Activated CD4-positive, alpha-beta memory T cell treated with anti-CD3 and anti-CD28 coated beads for 36 hours (primary cell): ENCODE data around the gene TBC1D2. TPM values are rescaled to one million over a fixed set of nuclear protein-coding genes. Genes with fewer than 3 reads are reported as not detected.

Experiments used
- CTCF ChIA-PET: fragments of 350-600 bp; sonication (Branson Sonifier 250); formaldehyde crosslinking; loops from one replicate; lab custom pipeline; 2021; ENCODE audit warnings: antibody characterized with exemption, inconsistent platforms; lab: Charles Lee
- POLR2A ChIA-PET: fragments of 350-600 bp; sonication (Branson Sonifier 250); formaldehyde crosslinking; loops from one replicate; lab custom pipeline; 2021; ENCODE audit warnings: antibody characterized with exemption; lab: Charles Lee
- DNase-seq: peaks from one replicate; pipeline ENCODE4 v3.0.0-alpha.2; 2020
- H3K27ac Mint-ChIP-seq: one replicate; pipeline ENCODE4 v1.8.0; 2021; ENCODE audit warnings: mixed read lengths
- H3K27me3 Mint-ChIP-seq: one replicate; pipeline ENCODE4 v1.8.0; 2021; ENCODE audit warnings: mixed read lengths
- H3K36me3 Mint-ChIP-seq: one replicate; pipeline ENCODE4 v1.8.0; 2021; ENCODE audit warnings: mixed read lengths
- H3K4me1 Mint-ChIP-seq: one replicate; pipeline ENCODE4 v1.8.0; 2021; ENCODE audit warnings: low read depth, mixed read lengths
- H3K4me3 Mint-ChIP-seq: one replicate; pipeline ENCODE4 v1.8.0; 2021; ENCODE audit warnings: mild to moderate bottlenecking, mixed read lengths
- H3K9me3 Mint-ChIP-seq: one replicate; pipeline ENCODE4 v1.8.0; 2021; ENCODE audit warnings: mixed read lengths
- intact Hi-C: fragments of 100-400 bp; cut with micrococcal nuclease; formaldehyde crosslinking; loops from one replicate; pipeline ENCODE4 v1.15.1; 2023
- total RNA-seq, 2 experiments: library from RNA; stranded (reverse); gene quantifications; one replicate each; pipeline ENCODE4 v1.2.3, GENCODE V29; 2021

The TBC1D2 gene
- total RNA-seq, 2 experiments from 2014 or later: 5.2 to 5.3 TPM

DNA sequence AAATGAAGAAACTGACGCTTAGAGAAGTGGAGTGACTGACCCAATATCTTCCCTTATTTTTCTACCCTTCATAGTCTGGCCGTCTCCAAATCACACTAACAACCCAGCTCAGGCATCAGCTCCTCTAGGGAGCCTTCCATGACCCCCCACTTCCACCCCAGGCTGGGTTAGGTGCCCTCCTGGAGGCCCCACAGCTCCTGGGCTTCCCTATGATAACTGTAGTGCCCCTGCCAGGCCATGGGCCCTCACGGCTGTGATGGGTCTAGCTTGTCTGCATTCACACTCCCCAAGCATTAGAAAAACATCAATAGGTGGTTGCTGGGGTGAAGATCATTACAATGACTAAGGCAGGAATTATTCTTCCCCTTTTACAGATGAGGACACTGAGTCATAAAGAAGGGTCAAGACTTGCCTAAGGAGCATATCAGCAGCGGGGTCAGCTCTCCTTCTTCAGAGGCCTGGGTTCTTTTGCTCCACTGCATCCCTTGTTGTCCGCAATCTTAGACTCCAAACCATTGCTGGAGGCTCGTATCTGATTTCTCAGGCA is 70.4 kb downstream of the TBC1D2 start:
- Mint-ChIP-seq H3K4me1 (peaks cover 25% of the 10 kb centered on the region), H3K27me3 (no peaks in the 10 kb centered on the region), H3K27ac (no peak overlapping the region), H3K9me3 (no peaks in the 10 kb centered on the region), H3K36me3 (no peaks in the 10 kb centered on the region), H3K4me3 (no peak overlapping the region)
- no peak for DNase-seq
- CTCF ChIA-PET: no interaction called here
- POLR2A ChIA-PET: no interaction called here
- intact Hi-C loops: no loop called here

DNA sequence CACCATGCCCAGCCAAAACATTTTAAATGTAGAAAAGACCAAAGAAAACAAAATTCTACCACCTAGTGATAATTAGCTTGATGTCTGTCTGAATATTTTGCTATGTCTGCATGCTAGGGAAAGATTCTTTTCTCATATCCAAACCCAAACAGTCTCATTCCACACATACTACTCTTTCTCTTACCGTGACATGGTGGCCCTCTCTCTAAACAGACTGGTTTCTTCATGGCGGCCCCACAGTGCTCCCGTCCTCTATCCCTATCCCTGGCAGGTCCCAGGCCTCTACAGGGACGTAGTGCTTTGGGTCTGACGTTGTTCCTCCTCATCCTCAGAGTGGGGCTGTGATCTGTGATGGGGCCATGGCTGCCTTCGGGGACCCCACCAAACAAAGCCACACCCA is 71.1 kb downstream of the TBC1D2 start:
- peaks cover 25% of the 10 kb centered on the region for H3K4me1 Mint-ChIP-seq
- POLR2A ChIA-PET: no interaction called here

DNA sequence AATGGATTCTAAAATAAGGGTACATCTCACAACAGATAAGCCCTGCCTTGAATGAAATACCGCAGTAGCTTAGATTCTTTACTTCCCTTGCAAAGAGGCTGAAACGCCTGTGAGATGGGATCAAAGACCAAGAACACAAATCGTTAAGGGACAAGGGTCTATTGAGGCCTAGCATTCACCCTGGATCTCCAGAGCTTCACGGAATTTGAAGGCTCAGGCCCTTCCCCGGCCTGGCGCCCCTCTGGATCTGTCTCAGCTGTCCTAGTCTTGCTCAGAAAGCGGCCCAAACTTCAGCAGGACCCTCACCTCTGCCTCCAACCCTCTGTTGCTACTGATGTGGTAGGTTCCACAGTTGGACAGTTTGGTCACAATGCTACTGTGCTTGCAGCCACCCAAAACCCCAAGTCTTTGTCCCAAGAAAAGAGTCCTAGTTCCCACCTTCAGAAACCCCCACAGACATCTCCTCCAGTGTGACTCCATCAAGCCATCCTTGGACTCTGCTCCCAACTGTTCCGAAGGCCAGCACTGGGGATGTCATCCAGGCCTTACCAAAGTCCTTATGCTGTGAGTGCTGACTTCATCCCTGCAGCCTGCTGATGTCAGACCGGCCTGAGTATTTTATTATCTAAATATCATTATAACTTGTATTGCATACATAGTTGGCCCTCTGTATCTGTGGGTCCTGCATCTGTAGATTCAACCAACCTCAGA is 72.4 kb downstream of the TBC1D2 start:
- CTCF ChIA-PET: interaction anchor here (0.9 kb wide), 1 partner anchor 9 kb away, joined by 3 read pairs; the partner anchor contains the start of gene CORO2A
- no peak overlapping the region for H3K4me3 Mint-ChIP-seq
- POLR2A ChIA-PET: interaction anchor here (0.7 kb wide), 1 partner anchor 15 kb away, joined by 3 read pairs; no protein-coding TSS in a partner anchor
- peaks cover 20% of the 10 kb centered on the region for H3K4me1 Mint-ChIP-seq
- H3K36me3 Mint-ChIP-seq: no peaks in the 10 kb centered on the region
- H3K9me3 Mint-ChIP-seq: no peaks in the 10 kb centered on the region
- no peak overlapping the region for H3K27ac Mint-ChIP-seq
- intact Hi-C loops: no loop called here
- no peaks in the 10 kb centered on the region for H3K27me3 Mint-ChIP-seq
- no peak for DNase-seq

More for the DNA sequence above, 71.1 kb downstream of the TBC1D2 start:
- no peaks in the 10 kb centered on the region for H3K9me3 Mint-ChIP-seq
- intact Hi-C loops: no loop called here
- no peak overlapping the region for H3K4me3 Mint-ChIP-seq
- CTCF ChIA-PET: no interaction called here
- no peak for DNase-seq
- H3K27ac Mint-ChIP-seq: no peak overlapping the region
- H3K36me3 Mint-ChIP-seq: no peaks in the 10 kb centered on the region
- H3K27me3 Mint-ChIP-seq: no peaks in the 10 kb centered on the region

DNA sequence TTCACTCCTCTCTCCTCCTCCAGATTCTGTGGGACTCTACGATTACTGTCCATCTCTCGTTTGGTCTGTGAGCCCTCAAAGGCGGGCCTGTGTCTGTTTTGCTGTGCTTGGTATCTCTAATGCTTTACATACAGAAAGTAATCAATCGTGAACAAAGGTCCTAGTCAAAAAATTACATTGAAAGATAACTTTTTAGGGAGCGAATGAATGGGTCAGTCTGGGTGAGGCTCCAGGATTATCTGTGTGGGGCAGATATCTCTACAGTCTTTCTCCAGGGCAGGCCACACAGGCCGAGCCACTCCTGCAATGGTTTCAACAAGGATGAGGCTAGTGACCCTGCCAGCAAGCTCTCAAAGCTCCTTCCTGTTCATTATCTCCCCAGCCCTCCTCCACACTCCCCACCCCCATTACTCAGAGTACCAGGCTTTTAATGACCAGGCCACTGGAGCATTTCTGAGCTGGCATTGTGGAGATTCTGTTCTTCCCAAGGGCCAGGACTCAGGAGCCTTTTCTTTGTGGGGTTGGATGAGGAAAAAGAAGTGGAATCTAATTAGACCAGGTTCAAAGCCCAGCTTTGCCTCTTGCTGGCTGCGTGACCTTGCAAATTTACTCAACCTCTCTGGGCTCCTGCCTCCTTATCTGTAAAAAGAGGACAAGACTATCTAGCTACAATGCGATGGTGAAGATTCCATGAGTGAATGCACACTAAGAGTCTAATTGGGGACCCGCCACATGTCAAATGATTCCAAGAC is 73.2 kb downstream of the TBC1D2 start:
- intact Hi-C loops: no loop called here
- Mint-ChIP-seq H3K9me3 (no peaks in the 10 kb centered on the region), H3K4me1 (peaks cover 20% of the 10 kb centered on the region), H3K27me3 (no peaks in the 10 kb centered on the region), H3K27ac (no peak overlapping the region), H3K4me3 (no peak overlapping the region), H3K36me3 (no peaks in the 10 kb centered on the region)
- DNase-seq: no peak
- ChIA-PET POLR2A (interaction anchor here (0.7 kb wide), 1 partner anchor 14 kb away, joined by 3 read pairs; no protein-coding TSS in a partner anchor), CTCF (interaction anchor here (0.9 kb wide), 1 partner anchor 10 kb away, joined by 3 read pairs; the partner anchor contains the start of gene CORO2A)

DNA sequence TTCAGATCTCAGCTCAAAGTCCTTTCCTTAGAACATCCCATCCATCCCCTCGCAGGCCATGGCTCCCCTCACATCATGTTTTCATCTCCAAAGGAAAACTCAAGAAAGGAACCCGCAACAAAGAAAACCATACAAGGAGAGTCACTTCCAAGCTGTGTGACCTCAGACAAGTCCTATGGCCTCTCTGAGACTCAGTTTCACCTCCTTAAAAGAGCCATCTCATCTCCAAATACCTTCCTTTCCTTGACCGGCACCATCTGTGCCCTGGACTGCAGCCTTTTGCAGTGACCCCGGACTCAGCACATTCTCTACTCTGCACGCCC is 73.7 kb downstream of the TBC1D2 start:
- POLR2A ChIA-PET: no interaction called here
- no peaks in the 10 kb centered on the region for H3K36me3 Mint-ChIP-seq
- CTCF ChIA-PET: interaction anchor here (0.9 kb wide), 1 partner anchor 10 kb away, joined by 3 read pairs; the partner anchor contains the start of gene CORO2A
- no peaks in the 10 kb centered on the region for H3K9me3 Mint-ChIP-seq
- H3K4me1 Mint-ChIP-seq: peaks cover 20% of the 10 kb centered on the region
- H3K27ac Mint-ChIP-seq: no peak overlapping the region
- no peak for DNase-seq
- H3K27me3 Mint-ChIP-seq: no peaks in the 10 kb centered on the region
- H3K4me3 Mint-ChIP-seq: no peak overlapping the region
- intact Hi-C loops: no loop called here

DNA sequence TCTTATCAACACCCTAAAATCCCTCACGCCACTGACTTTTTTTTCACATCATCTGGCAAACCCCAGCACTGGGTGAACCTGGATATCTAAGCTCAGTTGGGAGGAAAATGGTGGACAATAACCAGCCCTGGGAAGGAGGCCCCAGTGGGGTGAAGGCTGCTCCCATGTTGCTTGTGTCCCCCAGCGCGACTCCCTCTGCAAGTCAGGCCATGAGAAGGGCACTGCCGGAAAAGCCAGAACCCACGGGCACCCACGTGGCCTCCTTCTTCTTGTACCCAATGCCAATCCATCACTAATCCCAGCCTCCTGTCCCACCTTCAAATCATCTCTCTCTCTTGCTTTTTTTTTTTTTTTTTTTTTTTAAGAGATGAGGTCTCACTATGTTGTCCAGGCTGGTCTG is 74.5 kb downstream of the TBC1D2 start:
- POLR2A ChIA-PET: no interaction called here
- Mint-ChIP-seq H3K9me3 (no peaks in the 10 kb centered on the region), H3K4me1 (peaks cover 24% of the 10 kb centered on the region), H3K27me3 (no peaks in the 10 kb centered on the region), H3K4me3 (no peak overlapping the region), H3K27ac (no peak overlapping the region), H3K36me3 (no peaks in the 10 kb centered on the region)
- CTCF ChIA-PET: no interaction called here
- intact Hi-C loops: no loop called here
- DNase-seq: no peak

DNA sequence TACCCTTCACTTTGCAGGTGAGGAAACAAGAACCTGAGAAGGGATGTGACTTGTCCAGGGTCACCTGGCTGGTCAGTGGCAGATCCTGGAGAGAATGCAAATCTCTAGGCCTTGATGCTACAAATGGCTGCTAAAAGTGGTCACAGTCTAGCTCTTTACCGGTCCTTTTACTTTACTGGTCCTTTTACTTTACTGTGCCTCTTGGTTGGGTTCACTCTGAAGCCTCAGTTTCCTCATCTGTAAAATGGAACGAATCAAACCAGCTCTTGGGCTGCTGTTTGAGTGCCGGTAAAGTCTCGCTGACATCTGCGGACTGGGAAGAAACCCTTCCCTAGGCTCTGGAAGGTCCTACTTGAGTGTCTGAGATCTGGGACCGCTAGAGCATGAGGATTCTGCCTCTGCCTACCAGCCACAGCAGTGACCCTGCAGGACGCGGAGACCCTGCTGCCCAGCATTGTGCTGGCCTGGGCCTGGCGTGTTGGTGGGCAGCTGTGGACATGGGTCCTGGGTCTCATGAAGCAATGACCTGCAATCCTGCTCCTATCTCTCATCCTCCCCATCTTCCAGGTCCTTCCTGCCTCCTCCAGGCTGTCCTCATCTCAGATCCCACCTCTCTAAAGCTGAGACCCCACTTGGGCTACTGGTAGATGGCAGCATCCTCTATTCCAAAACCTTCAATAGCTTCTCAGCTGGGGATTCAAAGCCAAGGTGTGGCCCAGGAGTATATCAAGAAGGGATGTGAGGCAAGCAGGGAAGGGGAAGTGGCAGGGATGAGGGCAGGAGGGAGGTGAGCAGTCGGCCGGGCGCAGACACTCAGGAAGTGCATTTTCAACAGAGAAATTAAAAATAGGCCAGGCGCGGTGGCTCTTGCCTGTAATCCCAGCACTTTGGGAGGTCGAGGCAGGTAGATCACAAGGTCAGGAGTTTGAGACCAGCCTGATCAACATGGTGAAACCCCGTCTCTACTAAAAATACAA is 76.3 kb downstream of the TBC1D2 start:
- Mint-ChIP-seq H3K4me3 (no peak overlapping the region), H3K9me3 (no peaks in the 10 kb centered on the region), H3K4me1 (peaks cover 28% of the 10 kb centered on the region), H3K36me3 (no peaks in the 10 kb centered on the region), H3K27me3 (no peaks in the 10 kb centered on the region), H3K27ac (no peak overlapping the region)
- intact Hi-C loops: no loop called here
- CTCF ChIA-PET: interaction anchor here (1.0 kb wide), 1 partner anchor 104 kb away, joined by 3 read pairs; no protein-coding TSS in a partner anchor
- POLR2A ChIA-PET: no interaction called here
- no peak for DNase-seq

DNA sequence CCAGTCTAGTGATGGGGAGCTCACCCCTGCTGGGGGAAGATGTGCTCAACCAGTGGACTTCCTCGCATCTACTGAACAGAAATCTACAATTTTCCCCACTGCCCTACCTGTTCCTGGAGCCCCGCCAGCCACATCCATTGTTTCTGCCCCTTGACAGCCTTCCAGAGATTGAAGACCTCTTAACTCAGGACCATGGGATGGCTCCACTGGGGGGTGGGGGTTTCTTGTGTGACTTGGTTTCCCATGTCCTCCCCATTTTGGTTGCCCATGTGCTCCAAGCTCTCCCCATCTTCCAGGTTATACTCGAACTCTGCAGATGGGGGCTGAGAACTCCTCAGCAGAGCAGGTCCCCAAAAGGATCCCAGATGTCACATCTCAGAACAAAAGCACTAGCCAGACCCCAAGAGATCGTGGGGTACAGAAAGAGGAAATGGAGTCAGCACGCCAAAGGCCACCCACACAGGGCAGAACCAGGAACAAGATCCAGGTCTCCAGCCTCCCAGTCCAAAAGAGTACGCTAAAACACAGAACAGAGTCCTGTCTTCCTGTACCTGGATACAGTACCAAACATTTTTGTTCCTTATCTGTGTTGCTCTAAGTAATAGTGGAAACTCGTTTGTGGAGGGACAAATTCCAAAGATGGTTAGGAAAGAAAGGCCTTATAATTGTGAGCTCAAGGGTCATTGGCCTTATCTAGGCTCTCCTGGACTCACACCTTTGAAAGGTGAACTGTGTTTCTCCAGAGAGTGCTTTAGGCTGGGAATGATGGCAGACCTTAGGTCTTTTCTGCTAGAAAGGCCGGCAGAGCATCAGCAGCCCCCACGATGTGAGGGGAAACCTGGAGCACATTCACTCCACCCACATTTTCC is 78.8 kb downstream of the TBC1D2 start:
- Mint-ChIP-seq H3K4me3 (no peak overlapping the region), H3K9me3 (no peaks in the 10 kb centered on the region), H3K27me3 (no peaks in the 10 kb centered on the region), H3K27ac (no peak overlapping the region), H3K36me3 (no peaks in the 10 kb centered on the region), H3K4me1 (peaks cover 22% of the 10 kb centered on the region)
- CTCF ChIA-PET: interaction anchor here (0.9 kb wide), 1 partner anchor 15 kb away, joined by 4 read pairs; the partner anchor contains the start of gene CORO2A
- POLR2A ChIA-PET: interaction anchor here (1.3 kb wide), 1 partner anchor 11 kb away, joined by 3 read pairs; no protein-coding TSS in a partner anchor
- intact Hi-C loops: no loop called here
- no peak for DNase-seq

DNA sequence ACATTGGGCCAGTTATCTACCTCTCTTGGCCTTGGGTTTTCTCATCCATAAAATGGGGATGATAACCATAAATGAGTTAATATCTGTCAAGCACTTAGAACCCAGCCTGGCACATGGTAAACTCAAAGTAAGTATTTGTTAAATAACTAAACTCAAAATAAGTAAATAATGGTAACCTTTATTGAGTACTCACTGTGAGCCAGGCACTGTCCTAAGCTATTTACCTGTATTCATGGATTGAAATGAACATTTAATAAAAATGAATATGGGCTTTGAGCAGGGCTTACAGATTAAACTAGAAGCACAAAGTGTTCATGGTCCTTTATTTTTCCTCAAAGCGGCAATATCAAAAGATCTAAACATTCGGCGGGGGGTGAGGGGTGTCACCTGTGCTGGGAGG is 79.7 kb downstream of the TBC1D2 start:
- Mint-ChIP-seq H3K4me3 (no peak overlapping the region), H3K27me3 (no peaks in the 10 kb centered on the region), H3K27ac (no peak overlapping the region), H3K36me3 (no peaks in the 10 kb centered on the region), H3K4me1 (peaks cover 27% of the 10 kb centered on the region), H3K9me3 (no peaks in the 10 kb centered on the region)
- ChIA-PET CTCF (no interaction called here), POLR2A (interaction anchor here (1.3 kb wide), 1 partner anchor 12 kb away, joined by 3 read pairs; no protein-coding TSS in a partner anchor)
- DNase-seq: no peak
- intact Hi-C loops: no loop called here

DNA sequence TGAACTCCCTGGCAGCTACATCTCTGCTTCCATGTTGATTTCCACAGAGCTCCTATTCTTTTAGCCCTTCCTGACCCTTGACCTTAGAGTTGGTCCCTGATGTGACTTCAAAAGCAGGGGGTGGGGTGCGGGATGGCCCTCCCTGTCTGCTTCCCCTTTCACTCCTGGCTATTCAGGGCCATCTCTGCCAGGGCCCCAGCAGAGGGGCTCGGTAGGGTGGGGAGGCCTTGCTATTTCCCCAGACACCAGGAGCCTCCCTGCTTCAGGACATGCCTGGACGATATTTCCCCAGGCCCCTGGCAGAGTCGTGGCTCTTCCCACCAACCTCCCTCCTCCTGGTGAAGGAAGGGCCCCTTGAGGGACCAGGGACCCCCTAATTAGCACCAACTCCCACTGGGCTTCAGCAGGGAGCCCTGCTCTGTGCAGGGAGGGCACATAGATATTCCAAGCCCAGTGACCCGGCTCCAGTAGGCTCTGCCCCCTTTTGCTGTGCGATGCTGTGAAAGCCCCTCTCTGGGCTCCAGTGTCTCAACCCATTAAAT is 80.3 kb downstream of the TBC1D2 start:
- Mint-ChIP-seq H3K4me3 (no peak overlapping the region), H3K27me3 (no peaks in the 10 kb centered on the region), H3K4me1 (peaks cover 23% of the 10 kb centered on the region), H3K27ac (no peak overlapping the region), H3K9me3 (no peaks in the 10 kb centered on the region), H3K36me3 (no peaks in the 10 kb centered on the region)
- intact Hi-C loops: no loop called here
- no peak for DNase-seq
- ChIA-PET POLR2A (no interaction called here), CTCF (no interaction called here)
